Measurements from ENCODE around the gene MVB12B.

Gene MVB12B

DNA sequence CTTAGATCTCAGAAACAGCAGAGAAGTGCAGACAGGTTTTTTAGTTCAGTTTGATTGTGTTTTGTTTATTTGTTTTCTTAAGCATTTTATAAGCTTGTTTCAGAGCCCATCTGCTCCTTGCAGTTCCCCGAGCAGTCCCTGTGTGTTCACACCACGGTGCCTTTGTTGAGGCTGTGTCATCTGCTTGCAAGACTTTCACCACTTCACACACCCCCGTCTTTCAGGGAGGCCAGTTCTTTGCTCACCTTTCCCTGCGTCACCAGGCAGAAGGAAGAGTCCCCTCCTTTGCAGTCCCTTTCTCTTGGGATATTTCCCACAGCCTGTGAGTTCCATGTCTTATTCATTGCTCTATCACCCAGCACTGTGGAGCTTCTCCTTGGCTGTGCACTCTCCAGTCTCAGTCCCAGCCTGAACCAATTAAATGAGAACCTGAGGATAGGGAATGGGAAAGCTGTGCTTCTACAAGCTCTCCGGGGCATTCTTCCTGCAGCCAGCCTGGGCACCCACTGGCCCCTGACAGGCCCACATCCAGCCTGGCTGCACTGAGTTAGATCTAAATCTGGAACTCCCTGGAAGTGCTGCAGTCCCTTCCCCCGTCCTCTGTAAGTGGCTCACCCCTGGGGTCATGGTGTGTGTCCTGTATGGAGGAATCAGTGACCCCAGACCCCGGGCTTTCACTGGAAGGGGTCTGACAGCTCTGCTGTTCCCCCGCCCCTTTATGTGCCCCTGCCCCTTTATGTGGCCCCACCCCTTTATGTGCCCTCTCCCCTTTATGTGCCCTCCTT is 5.5 kb downstream of the MVB12B start:
- no peak for DNase-seq (ENCODE audit: low read depth in 3 of 3)

GRCh38 chr9:126334721-126335621 is 8.3 kb downstream of the MVB12B start:
- no peak for DNase-seq (ENCODE audit: low read depth in 3 of 3)

DNA sequence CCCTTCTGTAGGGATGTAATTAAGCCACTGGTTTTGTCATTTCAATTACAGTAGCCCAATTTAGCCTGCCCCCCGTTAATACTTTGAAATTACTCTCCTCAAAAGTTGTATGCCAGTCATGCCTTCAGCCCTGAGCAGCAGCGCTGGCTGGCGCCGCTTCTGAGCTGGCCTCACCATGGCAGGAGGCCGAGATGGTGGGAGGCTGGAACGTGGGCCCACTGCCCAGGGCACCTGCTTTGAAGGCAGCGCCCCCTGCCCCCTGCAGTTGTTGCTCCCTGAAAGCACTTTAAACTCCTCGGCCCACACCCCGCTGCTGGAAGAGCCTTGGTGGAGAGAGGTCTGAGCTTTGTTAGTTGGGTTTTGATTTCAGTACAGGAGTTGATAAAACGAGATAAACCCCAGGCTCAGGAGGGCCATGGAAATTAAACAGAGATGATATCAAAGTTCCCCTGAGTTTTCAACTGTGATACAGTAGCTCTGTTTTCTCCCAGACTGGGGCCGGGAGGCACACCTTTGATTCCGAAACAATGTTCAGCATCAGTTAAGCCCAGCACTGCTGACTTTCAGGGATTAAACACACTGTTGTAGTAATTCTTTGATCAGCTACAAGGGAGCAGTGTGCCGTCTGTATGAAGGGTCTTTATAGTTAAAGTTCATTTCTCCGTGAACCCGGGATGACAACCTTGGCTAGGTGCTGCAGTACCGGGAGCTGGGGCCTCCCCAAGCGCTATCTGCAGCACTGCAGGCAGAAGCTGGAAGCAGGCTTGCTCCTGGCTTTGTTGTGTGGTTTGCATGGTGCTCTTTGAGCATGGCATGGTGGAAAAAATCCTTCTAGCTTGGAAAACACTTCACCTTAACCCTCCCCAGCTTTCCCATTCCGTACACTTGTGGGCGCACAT is 9.5 kb downstream of the MVB12B start:
- no peak for DNase-seq (ENCODE audit: low read depth in 3 of 3)

DNA sequence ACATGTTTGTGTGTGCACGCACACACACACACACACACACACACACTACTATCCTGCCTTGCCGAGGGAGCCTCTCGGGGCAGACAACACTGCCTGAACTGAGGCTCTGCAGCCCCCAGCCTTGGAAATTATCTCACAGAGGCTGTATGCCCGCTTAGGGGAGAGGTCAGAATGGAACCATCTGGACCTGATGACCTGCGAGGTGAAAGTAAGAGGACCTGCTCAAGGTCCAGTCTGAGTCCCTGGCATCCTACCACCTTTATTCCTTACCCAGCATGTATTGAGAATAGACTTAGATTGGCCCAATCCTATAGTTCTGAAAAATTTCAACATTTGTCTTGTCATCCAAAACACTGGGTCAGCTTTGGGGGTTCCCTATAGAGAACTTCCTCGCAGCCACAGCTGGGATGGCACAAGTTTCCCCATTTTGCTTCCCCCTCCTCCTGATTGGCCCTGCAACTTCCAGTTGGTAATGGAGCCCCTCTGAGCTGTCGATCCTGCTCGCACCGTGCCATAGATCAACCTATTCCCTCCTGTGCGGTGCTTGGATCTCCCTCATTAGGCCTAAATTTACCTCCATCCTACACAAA is 10.2 kb downstream of the MVB12B start:
- DNase-seq (ENCODE audit: low read depth in 3 of 3), result no peak

DNA sequence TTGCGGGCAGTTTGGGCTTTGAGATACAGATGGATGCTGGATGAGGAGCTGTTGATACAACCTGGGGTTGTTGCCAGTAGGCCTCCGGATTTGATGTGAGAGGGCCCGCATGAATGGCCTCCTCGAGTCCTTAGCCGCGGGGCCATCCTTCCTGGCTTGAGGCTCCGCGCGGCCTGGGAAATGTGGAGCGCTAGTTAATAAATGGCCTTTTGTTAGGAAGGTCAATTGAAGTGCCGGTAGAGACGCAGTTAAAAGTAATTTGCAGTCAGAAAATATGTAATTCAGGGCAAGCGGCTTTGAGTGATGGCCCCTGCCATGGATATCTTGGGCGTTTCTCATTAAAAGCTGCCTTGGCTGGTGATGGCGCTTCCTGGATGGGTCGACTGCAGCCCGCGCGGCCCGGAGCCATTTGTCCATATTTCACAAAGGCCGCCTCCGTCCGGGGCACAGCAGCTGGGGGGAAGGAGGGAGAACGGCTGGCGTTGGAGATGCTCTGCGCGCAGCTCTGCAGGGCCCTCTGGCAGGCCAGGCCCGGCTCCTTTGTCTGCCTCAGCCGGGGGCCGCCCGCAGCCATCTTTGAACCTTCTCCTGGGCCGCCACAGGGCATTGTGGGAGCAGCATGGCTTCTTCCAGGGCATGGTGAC is 11.2 kb downstream of the MVB12B start:
- DNase-seq (ENCODE audit: low read depth in 3 of 3), result no peak

DNA sequence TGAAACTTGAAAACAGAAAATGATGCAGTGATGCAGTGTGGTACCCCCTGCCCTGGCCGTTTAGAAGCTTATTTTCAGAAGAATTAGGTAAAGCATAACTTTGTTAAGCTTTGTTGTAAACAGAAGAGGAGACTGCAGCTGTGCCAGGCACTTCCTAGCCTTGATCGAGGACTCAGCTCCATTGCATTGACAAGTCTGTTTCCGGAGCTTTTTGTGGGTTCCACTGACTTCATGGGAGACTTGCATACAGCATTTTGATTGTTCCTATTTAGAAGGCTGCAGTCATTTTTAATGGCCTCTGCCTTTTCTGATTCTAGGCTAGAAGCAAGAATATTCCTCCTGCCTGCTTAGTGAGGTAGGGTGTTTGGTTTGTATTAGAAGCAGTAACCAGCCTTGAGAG is 12.3 kb downstream of the MVB12B start:
- DNase-seq (ENCODE audit: low read depth in 3 of 3), result no peak

DNA sequence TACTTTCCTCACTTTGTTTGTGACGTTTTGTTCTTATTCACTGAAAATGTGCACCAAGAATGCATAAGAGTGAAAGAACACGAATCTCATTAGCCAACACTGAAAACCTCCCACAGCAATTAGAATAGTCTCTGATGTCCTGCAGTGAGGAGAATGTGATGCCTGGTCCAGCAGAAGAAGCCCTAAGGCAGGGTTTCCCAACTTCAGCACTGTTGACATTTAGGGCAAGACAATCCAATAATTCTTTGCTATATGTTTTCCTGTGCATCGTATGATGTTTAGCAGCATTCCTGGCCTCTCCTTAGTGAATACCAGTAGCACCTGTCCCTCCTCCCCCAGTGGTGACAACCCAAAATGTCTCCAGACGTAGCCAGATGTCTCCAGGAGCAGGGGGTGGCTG is 14.8 kb downstream of the MVB12B start:
- DNase-seq (ENCODE audit: low read depth in 3 of 3), result no peak

DNA sequence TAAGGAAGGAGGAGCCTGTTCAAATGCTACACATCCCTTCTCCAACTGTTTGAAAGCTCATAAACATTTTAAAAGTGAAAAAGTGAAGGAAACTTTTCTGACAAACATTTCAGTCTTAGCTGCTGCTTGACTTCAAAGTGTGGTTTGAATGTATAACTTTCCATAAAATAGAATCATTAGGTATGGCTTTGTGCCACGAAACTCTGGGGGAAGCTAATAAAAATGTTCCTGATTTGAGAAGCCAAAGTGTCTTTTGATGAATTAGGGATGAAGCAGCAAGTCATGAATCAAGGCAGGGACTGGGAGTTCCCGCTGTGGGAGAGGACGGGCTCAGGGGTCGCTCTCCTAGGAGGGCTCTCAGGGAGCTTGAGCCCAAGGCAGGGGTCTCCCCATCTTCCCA is 15.3 kb downstream of the MVB12B start:
- DNase-seq (ENCODE audit: low read depth in 3 of 3), result no peak

- DNase-seq (ENCODE audit: low read depth in 3 of 3), result no peak
Observed at GRCh38 chr9:126342621-126343031, 16.0 kb downstream of the MVB12B start.

- DNase-seq (ENCODE audit: low read depth in 3 of 3), result no peak
Observed at GRCh38 chr9:126343271-126343700, 16.7 kb downstream of the MVB12B start.

DNA sequence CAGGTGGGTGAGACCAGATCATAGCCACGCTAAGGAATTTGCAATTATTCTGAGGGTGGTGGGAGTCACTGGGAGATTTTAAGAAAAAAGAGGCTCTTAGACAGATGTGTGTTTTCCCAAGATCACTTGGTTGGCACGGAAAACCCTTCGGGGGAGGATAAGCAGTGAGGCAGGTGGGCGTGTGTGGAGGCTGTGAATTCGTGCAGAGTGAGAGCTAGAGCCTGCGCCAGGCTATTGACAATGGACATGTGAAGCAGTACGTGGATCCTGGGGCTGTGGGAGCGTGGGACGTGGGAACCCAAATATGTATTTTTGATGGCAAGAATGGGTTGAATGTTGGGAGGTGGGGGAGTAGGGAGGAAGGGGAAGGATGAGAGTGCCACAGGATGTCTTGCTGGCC is 19.4 kb downstream of the MVB12B start:
- DNase-seq (ENCODE audit: low read depth in 3 of 3), result no peak

GRCh38 chr9:126347093-126347492 is 20.5 kb downstream of the MVB12B start:
- no peak for DNase-seq (ENCODE audit: low read depth in 3 of 3)

DNA sequence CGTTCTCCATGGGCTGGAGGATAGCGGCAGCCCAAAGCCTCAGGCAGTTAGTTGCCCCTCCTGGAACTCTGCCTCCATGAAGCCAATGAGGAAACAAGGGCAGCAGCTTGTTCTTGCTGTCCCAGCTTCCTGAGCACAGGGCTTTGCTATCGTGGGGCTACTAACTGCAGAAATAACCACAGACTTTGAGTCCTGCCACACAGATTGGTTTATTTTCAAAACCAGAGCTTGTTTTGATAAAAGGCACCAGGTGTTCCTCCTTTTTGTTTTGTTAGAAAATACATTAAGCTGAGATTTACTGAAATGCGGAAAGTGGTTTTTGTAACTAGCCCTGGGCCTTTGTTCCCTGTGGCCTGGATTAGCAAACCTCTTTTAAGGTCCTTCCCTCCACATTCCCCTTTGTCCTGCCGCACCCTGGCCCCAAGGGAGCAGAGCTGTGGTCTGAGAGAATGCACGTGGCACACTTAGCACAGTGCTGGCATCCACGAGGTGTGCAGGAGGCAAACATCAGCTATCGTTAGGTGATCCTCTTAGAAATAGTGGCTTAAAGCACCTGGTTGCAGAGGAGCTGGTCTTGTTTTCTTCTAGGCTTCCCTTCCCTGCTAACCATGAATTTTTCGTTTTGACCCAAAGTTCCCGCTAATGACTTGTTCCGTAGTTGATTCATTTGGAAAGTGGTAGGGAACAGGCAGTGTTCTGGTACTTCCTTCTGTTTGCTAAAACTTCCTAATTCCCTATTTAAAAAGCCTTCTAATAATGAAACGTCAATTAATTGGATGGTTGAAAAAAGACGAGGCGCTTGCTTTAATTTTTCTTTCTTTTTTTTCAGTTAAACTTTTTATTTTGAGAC is 21.5 kb downstream of the MVB12B start:
- no peak for DNase-seq (ENCODE audit: low read depth in 3 of 3)

GRCh38 chr9:126348911-126349550 is 22.4 kb downstream of the MVB12B start:
- DNase-seq (ENCODE audit: low read depth in 3 of 3), result no peak

DNA sequence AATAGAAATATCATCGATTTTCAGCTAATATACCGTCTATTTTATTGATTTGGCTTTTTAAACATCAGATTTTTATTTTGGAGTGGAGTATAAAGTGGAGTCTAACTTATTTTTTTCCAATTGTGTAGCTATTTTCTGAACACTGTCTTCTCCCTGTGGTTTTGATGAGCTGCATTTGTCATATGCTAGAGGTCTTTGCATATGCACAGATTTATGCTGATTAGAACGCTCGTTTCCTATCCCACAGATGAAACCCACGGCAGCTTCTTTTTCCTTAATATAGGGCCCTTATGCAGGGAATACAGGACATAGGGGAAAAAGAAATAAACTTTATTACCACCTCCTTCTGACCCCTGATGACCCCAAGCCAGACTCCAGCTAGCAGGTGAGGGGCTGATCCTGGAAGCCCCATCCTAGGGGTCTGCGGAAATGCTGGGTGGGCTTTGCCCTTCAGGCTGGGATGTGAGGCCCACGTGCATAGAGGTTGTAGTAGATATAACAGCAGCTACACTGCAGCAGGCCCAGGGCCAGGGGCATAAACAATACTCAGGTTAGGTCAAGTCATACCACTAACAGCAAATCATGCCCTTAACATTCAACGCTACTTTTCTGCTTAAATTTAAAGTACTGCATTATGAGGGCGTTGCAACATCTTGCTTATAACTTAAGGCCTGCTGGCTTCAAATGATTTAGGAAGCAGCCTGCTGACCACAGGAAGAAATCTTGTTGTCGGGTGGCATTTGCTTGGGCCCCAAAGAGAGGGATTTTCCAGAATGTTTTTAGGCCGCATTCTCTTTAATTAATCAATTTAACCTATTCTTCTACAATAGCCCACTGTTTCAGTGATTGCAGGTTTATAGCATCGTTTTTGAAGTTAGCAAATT is 28.5 kb downstream of the MVB12B start:
- no peak for DNase-seq (ENCODE audit: low read depth in 3 of 3)

GRCh38 chr9:126357074-126357473 is 30.4 kb downstream of the MVB12B start:
- DNase-seq (ENCODE audit: low read depth in 3 of 3), result no peak

DNA sequence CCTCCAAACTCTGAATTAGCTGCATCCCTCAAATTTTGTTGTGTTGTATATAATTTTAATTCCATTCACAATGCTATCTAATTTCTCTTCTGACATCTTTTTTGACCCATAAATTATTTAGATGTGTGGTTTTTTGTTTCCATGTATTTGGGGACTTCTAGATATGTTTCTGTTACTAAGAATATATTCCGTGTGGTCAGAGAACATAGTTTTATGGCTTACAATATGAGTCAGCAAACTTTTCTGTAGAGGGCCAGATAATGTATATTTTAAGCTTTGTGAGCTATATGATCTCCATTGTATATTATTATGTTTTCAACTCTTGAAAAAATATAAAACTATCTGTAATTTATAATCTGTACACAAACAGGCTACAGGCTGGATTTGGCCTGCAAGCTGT is 33.4 kb downstream of the MVB12B start:
- DNase-seq (ENCODE audit: low read depth in 3 of 3), result no peak

GRCh38 chr9:126361810-126362238 is 35.2 kb downstream of the MVB12B start:
- DNase-seq (ENCODE audit: low read depth in 3 of 3), result no peak
